OCI-LY3 (cell line): ENCODE measurements around the gene FMN1.

Source experiments
- H2AFZ ChIP-seq: fragments of 200-600, 300-600 bp; shearing (Covaris generic); 2 replicates; pipeline ENCODE4 v1.6.0; 2014; ENCODE audit warnings: antibody characterized with exemption, low read depth, low read length
- H3K27ac ChIP-seq: fragments of 200-600, 300-600 bp; sonication (generic); 2 replicates; pipeline ENCODE4 v1.5.1; 2014; ENCODE audit warnings: mild to moderate bottlenecking, low read length, moderate library complexity, mixed read lengths
- H3K27me3 ChIP-seq: fragments of 200-600, 300-600 bp; sonication (generic); 2 replicates; pipeline ENCODE4 v1.6.1; 2014; ENCODE audit warnings: low read depth, low read length, mixed read lengths
- H3K36me3 ChIP-seq: fragments of 200-600, 300-600 bp; sonication (generic); replicated peaks from 2 replicates; pipeline ENCODE3; 2014; ENCODE audit warnings: low read depth, low read length, mixed read lengths
- H3K4me1 ChIP-seq: fragments of 300-600, 200-600 bp; sonication (generic); 2 replicates; pipeline ENCODE4 v1.6.1; 2014; ENCODE audit warnings: low read length, mixed read lengths
- H3K4me2 ChIP-seq: fragments of 200-600, 300-600 bp; sonication (generic); 2 replicates; pipeline ENCODE4 v1.6.1; 2014; ENCODE audit warnings: low read length, mixed read lengths
- H3K4me3 ChIP-seq: fragments of 300-600, 200-600 bp; sonication (generic); 2 replicates; pipeline ENCODE4 v1.5.1; 2014; ENCODE audit warnings: antibody characterized with exemption, mild to moderate bottlenecking, low read length, moderate library complexity
- H3K79me2 ChIP-seq: fragments of 300-600, 200-600 bp; shearing (Covaris generic); 2 replicates; pipeline ENCODE4 v1.6.1; 2014; ENCODE audit warnings: mild to moderate bottlenecking, low read length, mixed read lengths
- H3K9ac ChIP-seq: fragments of 300-600, 200-600 bp; shearing (Covaris generic); 2 replicates; pipeline ENCODE4 v1.6.0; 2014; ENCODE audit warnings: mild to moderate bottlenecking, low read length, moderate library complexity
- H3K9me3 ChIP-seq: fragments of 200-600, 300-600 bp; shearing (Covaris generic); 2 replicates; pipeline ENCODE4 v1.6.1; 2014; ENCODE audit warnings: low read length, mixed read lengths; ENCODE audit not compliant: insufficient read depth
- H4K20me1 ChIP-seq: fragments of 200-600, 300-600 bp; sonication (generic); 2 replicates; pipeline ENCODE4 v1.6.1; 2016; ENCODE audit warnings: low read length, mixed read lengths; ENCODE audit not compliant: insufficient read depth
- CTCF ChIP-seq: fragments of 200-600, 300-600 bp; sonication (generic); IDR thresholded peaks from 2 replicates; pipeline ENCODE4 v1.5.1; 2014; ENCODE audit warnings: antibody characterized with exemption, low read length, low read depth
- EZH2phosphoT487 ChIP-seq: fragments of 200-600 bp; shearing (Covaris generic); IDR thresholded peaks from 2 replicates; pipeline ENCODE4 v1.6.1; 2018; ENCODE audit warnings: antibody characterized with exemption, mixed run types, low read depth

FMN1 gene

GRCh38 chr15:32882955-32883354 is 311.6 kb downstream of the FMN1 start:
- Histone ChIP-seq H3K27me3 (0 out of 2 replicates have a peak, but pooled peaks cover 8% of the 10 kb centered on the region), H3K36me3 (no peaks in the 10 kb centered on the region), H3K9me3 (no peaks in the 10 kb centered on the region), H3K79me2 (no peaks in the 10 kb centered on the region), H3K27ac (no peak overlapping the region), H3K4me2 (no peak overlapping the region), H3K9ac (no peak overlapping the region), H4K20me1 (no peaks in the 10 kb centered on the region), H2AFZ (no peak overlapping the region; the same call in 1 of the 2 replicates), H3K4me1 (no peaks in the 10 kb centered on the region), H3K4me3 (no peak overlapping the region)
- TF ChIP-seq EZH2phosphoT487 = no peak
- no peak for TF ChIP-seq CTCF

GRCh38 chr15:32881528-32881927 is 313.0 kb downstream of the FMN1 start:
- Histone ChIP-seq H4K20me1 (no peaks in the 10 kb centered on the region), H3K4me1 (no peaks in the 10 kb centered on the region), H3K36me3 (no peaks in the 10 kb centered on the region), H3K9ac (no peak overlapping the region), H2AFZ (no peak overlapping the region), H3K27ac (no peak overlapping the region), H3K9me3 (no peaks in the 10 kb centered on the region), H3K27me3 (0 out of 2 replicates have a peak, but pooled peaks cover 8% of the 10 kb centered on the region), H3K4me2 (no peak overlapping the region), H3K4me3 (no peak overlapping the region), H3K79me2 (no peaks in the 10 kb centered on the region)
- peak; percentile 18 for TF ChIP-seq CTCF
- TF ChIP-seq EZH2phosphoT487 = no peak

- Histone ChIP-seq H3K9ac (no peak overlapping the region), H2AFZ (no peak overlapping the region), H3K9me3 (no peaks in the 10 kb centered on the region), H3K4me3 (no peak overlapping the region), H3K36me3 (no peaks in the 10 kb centered on the region), H3K27me3 (0 out of 2 replicates have a peak, but pooled peaks cover 8% of the 10 kb centered on the region), H3K4me1 (no peaks in the 10 kb centered on the region), H3K79me2 (no peaks in the 10 kb centered on the region), H3K4me2 (no peak overlapping the region), H4K20me1 (no peaks in the 10 kb centered on the region), H3K27ac (no peak overlapping the region)
- TF ChIP-seq EZH2phosphoT487 = no peak
- no peak for TF ChIP-seq CTCF
Observed at GRCh38 chr15:32880642-32881041, 313.9 kb downstream of the FMN1 start.

- H3K4me1 ChIP-seq = no peaks in the 10 kb centered on the region
- H3K4me2 ChIP-seq = no peak overlapping the region
- no peak overlapping the region for H2AFZ ChIP-seq
Observed at GRCh38 chr15:32879980-32880379, 314.5 kb downstream of the FMN1 start.

More at GRCh38 chr15:32879980-32880379, 314.5 kb downstream of the FMN1 start:
- no peak overlapping the region for H3K9ac ChIP-seq
- TF ChIP-seq EZH2phosphoT487 (no peak), CTCF (no peak)
- no peaks in the 10 kb centered on the region for H4K20me1 ChIP-seq
- H3K36me3 ChIP-seq = no peaks in the 10 kb centered on the region
- H3K79me2 ChIP-seq = no peaks in the 10 kb centered on the region
- H3K9me3 ChIP-seq = no peaks in the 10 kb centered on the region
- H3K4me3 ChIP-seq = no peak overlapping the region
- H3K27me3 ChIP-seq = 0 out of 2 replicates have a peak, but pooled peaks cover 8% of the 10 kb centered on the region
- no peak overlapping the region for H3K27ac ChIP-seq
